Activated CD8-positive, alpha-beta memory T cell treated with anti-CD3 and anti-CD28 coated beads for 1 hour (primary cell): ENCODE data around the gene ZNF532.

Source experiments
- DNase-seq, 2 donors: peaks; one replicate each; pipeline ENCODE4 v3.0.0-alpha.2; 2020; ENCODE audit warnings: low read depth in 1 of 2; ENCODE audit errors: extremely low read depth in 1 of 2

Gene ZNF532

DNA sequence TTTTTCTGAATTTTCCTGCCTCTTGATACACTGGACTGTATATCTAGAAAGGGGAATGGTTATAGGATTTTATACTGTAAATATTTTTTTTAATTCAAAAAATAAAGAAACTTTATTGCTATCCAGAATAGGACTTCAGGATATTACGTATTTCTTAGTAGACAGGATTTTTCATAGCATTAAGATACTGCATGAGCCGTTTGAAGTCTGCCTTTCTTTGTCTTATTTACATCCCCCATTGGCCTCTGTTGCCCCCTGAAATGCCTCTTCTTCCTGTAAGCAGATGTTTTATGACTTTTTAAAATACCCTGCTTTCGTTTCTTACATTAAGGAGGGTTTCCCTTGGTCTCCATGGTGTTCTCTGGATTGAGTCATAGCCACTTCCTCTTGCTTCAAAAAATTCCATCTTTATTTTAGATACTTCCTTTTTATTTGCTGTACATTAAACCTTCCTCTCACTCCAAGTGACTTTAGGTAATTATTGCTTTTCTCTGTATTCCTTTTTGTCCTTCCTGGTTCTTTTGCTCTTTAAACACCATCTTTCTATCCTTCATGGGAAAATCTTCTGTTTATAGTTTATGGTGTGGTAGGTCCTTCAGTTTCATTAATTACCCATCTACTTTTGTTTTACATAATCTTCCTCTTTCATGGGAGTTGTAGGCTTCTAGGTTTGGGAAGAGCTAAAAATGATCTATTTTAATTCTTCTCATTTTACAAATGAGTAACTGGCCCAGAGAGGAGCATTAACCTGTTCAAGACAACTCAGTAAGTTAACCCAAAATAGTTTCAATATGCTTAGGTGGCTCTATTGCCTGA lies 72.6 kb downstream of the ZNF532 start:
- no peak for DNase-seq

DNA sequence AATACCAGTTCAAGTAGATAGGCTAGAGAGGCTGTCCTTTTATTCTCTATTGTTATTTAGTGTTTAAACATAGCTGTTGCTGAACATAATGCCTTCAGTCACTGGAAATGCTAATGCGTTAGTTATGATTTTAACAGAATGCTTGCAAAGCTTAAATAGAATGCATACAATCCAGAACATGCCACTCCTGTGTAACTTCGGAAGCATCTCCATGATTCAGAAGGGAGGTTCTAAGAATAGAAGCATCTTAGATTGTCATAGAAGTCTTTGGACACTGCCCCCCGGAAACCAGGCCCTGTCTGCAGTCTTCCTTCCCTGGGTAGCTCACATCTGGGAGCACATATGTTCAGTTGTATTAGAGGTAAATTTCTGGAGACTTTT lies 73.2 kb downstream of the ZNF532 start:
- no peak for DNase-seq

DNA sequence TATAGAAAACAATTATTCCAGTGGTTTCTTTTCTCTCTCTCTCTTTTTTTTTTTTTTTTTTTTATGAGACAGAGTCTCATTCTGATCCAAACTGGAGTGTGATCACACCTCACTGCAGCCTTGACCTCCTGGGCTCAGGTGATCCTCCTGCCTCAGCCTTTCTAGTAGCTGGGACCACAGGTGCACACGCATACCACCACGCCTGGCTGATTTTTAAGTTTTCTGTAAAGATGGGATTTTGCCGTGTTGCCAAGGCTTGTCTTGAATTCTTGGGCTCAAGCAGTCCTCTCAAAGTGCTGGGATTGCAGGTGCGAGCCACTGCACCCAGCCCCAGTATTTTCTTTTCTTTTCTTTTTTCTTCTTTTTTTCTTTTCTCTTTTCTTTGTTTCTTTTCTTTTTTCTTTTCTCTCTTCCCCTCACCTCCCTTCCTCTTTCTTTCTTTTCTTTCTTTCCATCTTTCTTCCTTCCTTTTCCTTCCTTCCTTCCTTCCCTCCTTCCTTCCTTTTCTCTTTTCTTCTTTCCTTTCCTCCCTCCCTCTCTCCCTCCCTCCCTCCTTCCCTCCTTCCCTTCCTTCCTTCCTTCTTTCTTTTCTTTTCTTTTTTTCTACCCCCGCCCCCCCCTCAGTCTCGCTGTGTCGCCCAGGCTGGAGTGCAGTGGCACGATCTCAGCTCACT lies 76.9 kb downstream of the ZNF532 start:
- DNase-seq, result no peak

DNA sequence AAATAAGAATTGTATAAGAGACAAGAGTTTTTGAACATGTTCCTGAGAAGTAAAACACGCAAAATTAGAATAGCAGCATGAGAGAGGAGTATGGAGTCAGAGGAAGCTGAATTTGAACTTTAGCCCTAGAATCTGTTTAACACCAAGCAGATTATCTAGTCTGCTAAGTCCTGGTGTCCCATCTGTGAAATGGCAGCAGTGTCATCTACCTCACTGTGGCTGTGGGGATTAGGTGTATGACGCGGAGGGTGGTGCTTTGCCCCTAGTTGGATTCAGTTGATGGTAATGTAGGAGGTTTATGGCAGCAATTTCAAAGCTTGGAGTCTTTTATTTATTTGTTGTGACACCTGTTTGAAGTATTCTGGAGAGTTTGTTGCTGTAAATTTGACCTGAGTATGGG lies 79.2 kb downstream of the ZNF532 start:
- DNase-seq, result no peak

DNA sequence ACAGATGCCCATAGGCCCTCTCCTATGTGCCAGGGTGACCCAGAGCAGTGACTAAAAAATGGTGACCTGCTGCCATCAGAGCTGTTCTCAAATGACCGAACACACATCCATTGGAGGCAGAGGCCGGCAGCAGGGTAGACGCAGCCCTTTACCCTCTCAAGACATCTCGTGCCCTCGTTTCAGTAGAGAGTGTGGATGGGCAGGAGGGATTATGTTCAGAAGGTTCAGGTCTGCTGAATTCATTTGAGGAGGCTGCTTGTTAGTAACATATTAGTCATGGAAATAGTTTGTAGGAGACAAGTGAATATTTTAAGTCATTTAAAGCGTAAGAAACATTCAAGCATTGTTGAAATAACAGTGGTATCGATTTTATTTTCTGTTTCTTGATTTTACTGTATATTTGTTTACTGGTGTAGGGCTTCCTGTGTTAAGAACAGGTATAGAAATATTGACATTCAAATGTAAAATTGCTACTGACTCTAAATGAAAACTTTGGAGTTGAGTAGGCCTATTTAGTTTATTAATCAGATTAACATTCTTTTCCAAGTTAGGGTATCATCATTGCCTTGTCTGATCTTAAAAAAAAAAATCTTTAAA lies 82.6 kb downstream of the ZNF532 start:
- DNase-seq, result no peak

DNA sequence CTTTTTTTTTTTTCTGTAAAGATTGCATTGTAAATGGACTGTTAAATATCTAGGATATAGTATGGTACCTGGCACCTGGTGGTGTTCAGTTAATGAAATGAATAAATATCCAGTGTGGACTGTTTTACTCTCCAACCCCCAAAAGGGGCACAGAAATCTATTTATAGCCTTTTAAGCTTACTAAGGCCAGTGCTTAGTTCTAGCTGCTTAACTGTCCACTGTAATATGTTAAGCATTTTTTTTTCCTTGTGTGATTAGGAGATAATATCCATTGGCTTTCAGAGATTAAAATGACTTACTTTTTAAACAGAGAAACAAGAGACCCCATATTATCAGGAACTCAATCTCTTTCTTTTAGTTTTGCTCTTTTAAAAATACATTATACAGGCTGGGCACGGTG lies 84.4 kb downstream of the ZNF532 start:
- DNase-seq, result no peak

DNA sequence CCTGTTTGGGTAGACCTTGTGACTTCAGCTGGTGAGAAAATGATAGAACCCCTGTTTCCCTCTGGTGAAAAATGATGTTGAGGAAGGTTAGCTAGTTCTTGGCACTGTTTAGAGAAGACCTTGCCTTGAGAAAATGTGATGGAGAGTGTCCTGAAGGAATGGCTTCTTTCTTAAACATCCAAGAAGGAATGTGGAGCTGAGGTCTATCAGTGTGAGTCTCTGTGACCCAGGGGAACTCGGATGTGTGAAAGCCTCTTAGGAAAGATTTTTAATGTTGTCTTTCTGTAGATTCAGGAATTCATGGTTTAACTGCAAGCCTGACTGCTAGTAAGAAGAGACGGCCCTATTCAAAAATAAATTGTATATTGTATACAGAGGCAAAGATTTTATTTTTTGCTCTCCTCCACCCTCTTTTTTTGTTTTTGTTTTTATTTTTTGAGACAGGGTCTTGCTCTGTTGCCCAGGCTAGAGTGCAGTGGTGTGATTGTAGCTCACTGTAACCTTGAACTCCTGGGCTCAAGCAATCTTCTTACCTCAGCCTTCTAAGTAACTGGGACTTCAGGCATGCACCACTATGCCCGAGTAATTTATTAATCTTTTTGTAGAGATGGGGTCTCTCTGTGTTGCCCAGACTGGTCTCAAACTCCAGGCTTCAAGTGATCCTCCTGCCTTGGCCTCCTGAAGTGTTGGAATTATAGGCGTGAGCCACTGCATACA lies 87.5 kb downstream of the ZNF532 start:
- no peak for DNase-seq

DNA sequence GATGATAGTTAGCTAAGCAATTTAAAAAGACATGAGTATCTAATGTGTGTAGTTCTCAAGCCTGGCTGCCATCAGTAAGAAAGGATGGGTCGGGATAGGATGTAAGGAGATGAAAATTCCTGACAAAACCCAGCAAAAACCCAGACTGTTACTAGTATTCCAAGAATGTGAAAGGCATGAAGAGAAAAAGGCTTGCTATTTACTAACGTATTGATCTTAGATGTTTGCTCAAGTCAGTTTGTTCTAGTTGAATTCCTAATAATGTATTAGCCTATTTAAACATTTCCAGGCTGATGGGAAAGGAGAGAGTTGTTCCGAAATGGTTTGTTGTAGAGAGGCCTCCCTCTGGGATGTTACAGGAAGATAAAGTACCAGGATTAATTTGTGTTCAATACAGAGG lies 88.2 kb downstream of the ZNF532 start:
- no peak for DNase-seq

DNA sequence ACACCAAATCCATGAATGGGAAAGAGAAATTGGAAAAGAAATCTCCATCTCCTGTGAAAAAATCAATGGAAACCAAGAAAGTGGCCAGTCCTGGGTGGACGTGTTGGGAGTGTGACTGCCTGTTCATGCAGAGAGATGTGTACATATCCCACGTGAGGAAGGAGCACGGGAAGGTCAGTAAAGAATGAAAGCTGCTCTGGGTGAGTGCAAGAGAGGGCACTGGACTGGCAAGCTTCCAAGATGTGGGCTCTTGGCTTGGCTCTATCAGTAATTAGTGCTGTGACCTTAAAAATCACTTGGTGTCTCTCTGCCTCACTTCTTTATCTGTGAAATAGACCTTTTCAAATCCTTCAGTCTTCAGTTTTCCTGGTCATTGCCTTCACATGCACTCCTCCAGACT lies 89.0 kb downstream of the ZNF532 start:
- DNase-seq, result no peak

DNA sequence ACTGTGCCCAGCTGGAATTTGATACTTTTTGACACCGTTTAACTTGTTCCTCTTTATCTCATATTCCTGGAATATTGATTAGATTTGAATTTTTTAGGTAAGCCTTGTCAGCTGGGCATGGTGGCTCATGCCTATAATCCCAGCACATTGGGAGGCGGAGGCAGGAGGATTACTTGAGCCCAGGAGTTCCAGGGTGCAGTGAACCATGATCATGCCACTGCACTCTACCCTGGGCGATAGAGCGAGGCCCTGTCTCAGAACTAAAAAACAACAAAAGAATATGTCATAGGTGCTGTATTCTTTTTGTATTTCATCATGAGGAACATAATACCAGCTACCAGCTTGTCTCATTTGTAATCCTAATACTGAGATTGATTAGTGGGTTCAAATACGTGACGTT lies 90.3 kb downstream of the ZNF532 start:
- no peak for DNase-seq

DNA sequence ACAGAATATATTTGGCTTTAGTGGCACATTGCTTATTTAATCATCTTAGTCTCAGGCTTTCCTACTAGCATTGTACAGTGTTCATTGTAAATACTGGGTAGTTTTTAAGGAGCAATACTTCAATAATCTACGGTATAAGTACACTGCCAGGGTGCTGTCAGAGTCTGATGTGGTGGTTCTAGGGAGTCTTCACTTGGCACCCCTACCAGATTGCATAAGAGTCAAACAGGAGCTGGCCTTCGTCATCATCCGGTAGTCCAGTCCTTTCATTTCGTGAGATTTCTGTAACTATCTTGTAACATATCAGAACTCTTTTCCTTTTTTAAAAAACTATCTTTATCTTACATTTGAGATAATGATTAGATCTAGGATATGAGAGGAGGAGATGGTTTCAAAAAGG lies 91.1 kb downstream of the ZNF532 start:
- DNase-seq, result no peak

DNA sequence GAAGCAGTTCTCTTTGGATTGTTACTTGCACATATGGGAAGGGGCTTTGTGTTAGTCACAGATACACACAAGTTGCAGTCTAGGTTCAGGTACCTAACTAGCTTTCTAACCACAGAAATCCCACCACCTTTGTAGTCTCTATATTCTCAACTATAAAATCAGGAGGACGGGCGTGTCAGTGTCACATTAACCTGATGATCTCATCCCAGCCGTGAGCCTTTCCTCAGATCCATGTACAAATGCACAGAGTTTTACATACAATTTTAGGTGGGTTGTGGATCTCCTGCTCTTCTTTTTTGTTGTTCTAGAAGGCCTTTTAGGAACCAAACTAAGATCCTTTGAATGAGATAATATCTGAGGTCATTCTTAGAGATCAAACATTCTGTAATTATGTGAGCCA lies 94.0 kb downstream of the ZNF532 start:
- DNase-seq, result no peak

DNA sequence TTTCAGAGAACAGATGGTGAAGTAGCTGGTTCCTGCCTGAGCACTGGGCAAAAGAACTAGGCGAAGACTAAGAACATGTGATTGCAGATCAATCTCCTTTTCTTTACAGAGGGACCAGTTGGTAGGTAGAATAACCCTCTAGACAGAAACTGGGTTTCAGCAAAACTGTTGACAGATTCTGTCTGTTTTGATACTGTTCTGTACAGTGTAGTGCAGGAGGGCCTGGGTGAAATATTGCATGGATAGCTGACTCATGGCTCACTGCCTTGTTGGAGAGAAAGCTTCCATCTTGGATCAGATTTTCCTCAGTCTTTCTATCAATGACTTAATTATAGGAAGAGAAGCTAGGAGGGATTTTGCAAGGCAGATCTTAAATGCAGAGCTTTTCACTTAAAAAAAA lies 95.8 kb downstream of the ZNF532 start:
- no peak for DNase-seq

DNA sequence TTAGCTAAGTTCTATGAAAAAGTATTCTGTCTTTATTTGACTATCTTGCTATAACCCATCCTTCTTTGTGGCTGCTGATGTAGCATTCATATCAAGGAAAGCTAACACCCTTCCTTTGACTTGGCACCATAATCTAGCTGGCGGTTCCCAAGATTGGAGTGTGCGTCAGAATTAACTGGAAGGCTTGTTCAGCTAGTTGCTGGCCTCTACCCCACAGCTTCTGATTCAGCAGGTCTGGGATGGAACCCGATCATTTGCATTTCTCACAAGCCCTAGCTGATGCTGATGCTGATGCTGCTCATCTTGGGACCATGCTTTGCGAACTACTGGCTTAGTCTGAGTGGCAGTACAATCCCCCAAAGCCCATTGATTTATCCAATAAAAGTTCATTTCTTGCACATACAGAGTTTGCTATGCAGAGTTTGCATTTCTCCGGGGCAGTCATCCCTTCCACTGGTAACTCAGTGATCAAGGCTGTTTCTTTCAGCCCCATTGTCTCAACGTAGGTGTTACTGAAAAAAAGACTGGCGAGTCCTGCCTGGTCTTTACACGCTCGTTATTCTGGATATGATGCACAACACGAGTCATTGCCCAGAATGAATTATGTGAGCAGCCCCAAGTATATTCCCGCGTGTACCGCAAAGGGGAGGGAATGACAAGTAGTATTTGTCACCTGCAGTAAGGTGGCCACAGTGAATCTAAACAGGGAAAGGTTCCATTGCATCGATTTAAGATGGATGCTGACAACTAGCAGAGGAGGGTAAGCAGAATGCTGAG lies 96.5 kb downstream of the ZNF532 start:
- no peak for DNase-seq

DNA sequence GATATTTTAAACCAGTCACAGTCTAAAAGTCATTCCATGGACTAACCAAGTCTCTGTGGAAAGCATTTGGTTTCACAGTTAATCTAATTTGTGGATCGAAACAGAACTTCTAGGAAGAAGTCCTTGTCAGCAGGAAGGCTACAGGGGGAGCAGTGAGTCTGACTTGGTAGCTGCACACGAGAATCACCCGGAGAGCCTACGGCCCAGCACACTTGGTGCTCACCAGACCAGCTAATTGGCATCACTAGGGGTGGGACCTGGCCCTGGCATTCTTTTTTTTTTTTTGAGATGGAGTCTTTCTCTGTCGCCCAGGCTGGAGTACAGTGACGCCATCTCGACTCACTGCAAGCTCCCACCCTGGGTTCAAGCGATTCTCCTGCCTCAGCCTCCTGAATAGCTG lies 97.7 kb downstream of the ZNF532 start:
- no peak for DNase-seq

DNA sequence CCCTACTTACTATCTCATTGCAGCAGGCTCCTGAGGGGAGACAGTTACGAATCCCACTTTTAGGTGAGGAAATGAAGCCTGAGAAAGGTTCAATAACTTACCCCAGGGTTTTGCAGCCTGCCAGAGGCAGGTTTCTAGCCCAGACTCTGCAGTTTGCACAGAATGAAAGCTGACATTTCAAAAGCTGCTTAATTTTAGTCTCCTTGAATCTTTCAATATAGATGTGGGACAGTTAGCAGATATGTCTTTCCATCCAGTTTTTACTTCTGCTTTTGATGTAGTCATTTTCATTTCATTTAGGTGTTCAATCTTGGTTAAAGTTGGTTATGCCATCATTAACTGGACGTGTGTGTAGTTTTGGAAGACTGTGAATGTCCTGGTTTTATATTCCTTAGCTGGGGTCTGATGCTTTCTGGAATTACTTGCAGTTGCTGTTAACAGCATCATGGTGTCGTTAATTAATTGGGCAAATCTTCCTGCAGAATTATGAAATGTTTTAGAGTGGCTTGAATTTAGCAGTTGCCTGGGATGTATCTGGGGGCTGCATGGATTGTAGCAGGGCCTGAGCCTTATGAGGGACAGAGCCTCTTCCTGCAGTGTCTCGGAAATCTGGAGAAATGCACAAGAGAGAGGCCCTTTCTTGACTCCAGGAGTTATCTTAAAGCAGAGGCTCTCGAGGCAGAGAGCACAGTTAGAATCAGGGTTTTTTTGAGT lies 100.8 kb downstream of the ZNF532 start:
- no peak for DNase-seq

DNA sequence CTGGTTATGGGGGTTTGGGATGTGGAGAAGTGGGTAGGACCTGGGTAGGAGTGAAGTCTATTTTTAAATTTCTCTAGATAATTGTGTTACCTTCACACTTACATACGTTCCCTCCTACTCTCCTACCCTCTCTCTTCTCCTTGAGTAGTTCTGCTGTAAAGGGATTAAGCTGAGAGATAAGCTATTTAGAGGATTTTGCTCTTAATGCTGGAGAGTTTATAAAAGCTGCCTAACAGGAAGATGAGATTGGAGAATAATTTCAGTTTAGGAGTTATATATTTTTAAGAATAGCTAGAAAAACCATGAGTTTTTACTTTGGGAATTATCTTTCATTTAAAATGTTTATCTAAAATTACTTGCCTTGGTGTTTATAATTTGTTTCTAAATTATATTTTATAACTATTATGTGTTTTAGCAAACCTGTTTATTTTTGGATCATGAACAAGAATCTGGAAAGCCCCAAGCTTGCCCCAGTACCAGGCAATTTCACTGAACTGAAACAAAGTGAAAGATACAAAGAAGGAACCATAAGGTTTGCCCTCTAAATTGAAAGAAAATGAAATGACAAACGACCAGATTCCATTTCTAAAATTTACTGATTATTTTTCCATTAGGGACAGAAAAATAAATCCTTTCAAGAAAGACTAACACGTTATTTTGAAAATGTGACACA lies 101.5 kb downstream of the ZNF532 start:
- no peak for DNase-seq

DNA sequence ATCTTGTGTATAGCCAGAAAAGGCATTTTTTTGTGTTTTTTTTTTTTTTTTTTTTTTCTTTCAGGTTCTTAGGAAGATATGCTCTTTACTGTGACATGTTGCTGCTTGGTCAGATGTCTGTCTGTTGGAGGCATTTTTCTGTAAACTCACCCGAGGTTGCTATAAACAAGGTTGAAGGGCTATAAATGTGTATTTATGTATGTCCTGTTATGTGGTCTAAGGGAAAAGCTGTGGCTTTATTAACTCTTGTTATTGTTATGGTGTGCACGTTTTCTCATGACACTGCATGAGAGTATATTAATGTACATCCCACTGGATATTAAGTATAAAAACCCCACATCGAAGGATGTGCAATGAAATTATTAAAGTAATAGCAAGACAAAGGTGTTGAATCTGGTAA lies 102.0 kb downstream of the ZNF532 start:
- no peak for DNase-seq

DNA sequence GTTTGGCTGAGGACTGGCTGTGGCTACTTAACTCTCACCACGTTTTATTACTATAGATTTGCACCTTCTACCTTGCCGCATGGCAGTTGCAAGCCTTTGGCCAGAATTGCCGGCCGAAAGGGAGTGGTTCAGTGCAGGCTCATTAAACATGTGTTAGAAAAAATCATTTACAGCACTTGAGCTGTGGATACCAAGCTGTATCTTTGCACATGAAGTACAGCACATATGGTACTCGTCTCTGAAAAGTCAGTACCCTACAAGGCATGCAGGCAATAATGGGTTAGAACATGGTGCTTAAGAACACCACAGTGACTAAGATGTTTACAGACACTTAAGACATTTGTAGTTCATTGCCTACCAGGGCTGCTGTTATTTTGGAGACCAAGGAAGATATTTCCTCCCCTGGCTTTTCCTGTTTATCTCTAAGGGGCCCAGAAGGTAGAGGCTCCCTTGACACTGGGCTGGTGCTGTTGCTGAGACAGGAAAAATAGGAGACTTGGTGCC lies 103.1 kb downstream of the ZNF532 start:
- no peak for DNase-seq
